ENCODE measurements around the gene ABHD10.

DNA sequence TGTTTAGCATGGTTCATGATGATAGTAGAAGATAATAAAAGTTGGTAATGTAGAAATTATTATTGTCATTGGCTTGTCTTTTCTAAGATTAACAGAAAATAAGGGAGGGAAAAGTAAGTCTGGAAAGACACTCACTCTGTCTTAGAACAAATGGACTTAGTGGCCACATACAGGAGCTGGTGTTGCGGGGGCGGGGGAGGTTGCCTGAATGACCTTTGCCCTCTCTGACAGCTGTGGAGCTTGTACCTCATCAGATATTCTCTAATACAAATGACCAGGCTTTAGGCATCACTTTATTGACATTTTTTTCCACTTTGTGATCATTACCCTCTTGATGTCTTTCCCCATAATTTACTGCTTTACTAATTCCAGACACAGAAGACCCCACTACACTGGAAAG is 25.8 kb downstream of the ABHD10 start:
- TF ChIP-seq, protein P1, sequence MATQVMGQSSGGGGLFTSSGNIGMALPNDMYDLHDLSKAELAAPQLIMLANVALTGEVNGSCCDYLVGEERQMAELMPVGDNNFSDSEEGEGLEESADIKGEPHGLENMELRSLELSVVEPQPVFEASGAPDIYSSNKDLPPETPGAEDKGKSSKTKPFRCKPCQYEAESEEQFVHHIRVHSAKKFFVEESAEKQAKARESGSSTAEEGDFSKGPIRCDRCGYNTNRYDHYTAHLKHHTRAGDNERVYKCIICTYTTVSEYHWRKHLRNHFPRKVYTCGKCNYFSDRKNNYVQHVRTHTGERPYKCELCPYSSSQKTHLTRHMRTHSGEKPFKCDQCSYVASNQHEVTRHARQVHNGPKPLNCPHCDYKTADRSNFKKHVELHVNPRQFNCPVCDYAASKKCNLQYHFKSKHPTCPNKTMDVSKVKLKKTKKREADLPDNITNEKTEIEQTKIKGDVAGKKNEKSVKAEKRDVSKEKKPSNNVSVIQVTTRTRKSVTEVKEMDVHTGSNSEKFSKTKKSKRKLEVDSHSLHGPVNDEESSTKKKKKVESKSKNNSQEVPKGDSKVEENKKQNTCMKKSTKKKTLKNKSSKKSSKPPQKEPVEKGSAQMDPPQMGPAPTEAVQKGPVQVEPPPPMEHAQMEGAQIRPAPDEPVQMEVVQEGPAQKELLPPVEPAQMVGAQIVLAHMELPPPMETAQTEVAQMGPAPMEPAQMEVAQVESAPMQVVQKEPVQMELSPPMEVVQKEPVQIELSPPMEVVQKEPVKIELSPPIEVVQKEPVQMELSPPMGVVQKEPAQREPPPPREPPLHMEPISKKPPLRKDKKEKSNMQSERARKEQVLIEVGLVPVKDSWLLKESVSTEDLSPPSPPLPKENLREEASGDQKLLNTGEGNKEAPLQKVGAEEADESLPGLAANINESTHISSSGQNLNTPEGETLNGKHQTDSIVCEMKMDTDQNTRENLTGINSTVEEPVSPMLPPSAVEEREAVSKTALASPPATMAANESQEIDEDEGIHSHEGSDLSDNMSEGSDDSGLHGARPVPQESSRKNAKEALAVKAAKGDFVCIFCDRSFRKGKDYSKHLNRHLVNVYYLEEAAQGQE (IDR thresholded peaks at IDR 0.05; ENCODE audit: insufficient read depth in 1 of 2, low read depth in 2 of 2, low read length in 2 of 2): no peak
- TF ChIP-seq POLR2AphosphoS5 (IDR thresholded peaks at IDR 0.05; ENCODE audit: low read depth, low read length): no peak
- no peak for TF ChIP-seq SIN3A (IDR thresholded peaks at IDR 0.05; ENCODE audit: borderline replicate concordance, insufficient read depth, low read length)
